Fibroblast of villous mesenchyme (primary cell): ENCODE data around the gene RIC8B. TPM values are rescaled to one million over a fixed set of nuclear protein-coding genes. Genes with fewer than 3 reads are reported as not detected.
A peak's percentile ranks its signal among the peaks of the same experiment; 100 is the strongest.

ENCODE experiments used
- DNase-seq: peaks from one replicate; pipeline ENCODE4 v3.0.0-alpha.2; 2010; ENCODE audit warnings: low read depth
- H3K4me3 ChIP-seq: 2 replicates; pipeline ENCODE4 v1.5.1; 2011; ENCODE audit warnings: low read depth, mild to moderate bottlenecking, low read length
- total RNA-seq: library from RNA; depleted of rRNA; stranded (reverse); fragments of >200 nt; gene quantifications from 2 replicates; pipeline ENCODE4 v1.2.3, GENCODE V29; 2012
- TF ChIP-seq, protein P1 (sequence below): IDR thresholded peaks from 2 replicates; pipeline ENCODE4 v1.5.1; 2012; ENCODE audit warnings: low read depth, mild to moderate bottlenecking, low read length; ENCODE audit not compliant: insufficient read depth

The RIC8B gene
- total RNA-seq, 1 donor: 15.1 TPM

DNA sequence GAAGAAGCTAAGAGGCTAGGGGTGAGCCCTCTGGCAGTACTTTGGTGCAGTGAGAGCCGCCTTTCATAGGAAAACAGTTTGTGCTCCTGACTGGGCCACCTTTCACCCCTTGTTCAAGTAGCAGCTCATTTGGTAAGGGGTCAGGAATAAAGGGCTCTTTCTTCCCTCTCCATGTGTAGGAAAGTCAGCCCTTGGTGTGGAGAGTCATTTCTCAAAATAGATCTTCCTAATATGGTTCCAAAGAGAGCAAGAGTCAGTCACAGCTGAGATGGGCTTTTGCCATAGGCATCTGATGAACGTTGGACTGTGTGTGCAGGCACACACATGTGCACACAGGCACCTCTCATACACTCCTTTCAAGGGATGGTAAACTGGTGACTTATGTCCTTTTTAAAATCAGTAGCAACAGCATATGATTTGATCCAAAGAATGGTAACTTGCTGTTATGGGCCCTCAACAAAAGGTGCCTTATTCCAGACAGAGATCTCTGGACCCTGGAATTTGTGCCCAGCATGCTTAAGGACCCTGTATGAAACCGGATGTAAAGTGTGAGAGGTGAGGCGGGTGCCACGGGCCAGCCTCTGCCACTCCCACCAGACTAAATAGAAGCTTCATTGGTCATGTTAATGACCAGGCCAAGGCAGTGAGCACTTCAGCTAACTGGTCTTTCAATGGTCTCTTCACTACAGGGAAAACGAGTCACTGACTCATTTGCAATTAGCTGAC is 16.7 kb upstream of the RIC8B start:
- TF ChIP-seq, protein P1, sequence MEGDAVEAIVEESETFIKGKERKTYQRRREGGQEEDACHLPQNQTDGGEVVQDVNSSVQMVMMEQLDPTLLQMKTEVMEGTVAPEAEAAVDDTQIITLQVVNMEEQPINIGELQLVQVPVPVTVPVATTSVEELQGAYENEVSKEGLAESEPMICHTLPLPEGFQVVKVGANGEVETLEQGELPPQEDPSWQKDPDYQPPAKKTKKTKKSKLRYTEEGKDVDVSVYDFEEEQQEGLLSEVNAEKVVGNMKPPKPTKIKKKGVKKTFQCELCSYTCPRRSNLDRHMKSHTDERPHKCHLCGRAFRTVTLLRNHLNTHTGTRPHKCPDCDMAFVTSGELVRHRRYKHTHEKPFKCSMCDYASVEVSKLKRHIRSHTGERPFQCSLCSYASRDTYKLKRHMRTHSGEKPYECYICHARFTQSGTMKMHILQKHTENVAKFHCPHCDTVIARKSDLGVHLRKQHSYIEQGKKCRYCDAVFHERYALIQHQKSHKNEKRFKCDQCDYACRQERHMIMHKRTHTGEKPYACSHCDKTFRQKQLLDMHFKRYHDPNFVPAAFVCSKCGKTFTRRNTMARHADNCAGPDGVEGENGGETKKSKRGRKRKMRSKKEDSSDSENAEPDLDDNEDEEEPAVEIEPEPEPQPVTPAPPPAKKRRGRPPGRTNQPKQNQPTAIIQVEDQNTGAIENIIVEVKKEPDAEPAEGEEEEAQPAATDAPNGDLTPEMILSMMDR: no peak
- no peak for DNase-seq
- H3K4me3 ChIP-seq: no peak overlapping the region

DNA sequence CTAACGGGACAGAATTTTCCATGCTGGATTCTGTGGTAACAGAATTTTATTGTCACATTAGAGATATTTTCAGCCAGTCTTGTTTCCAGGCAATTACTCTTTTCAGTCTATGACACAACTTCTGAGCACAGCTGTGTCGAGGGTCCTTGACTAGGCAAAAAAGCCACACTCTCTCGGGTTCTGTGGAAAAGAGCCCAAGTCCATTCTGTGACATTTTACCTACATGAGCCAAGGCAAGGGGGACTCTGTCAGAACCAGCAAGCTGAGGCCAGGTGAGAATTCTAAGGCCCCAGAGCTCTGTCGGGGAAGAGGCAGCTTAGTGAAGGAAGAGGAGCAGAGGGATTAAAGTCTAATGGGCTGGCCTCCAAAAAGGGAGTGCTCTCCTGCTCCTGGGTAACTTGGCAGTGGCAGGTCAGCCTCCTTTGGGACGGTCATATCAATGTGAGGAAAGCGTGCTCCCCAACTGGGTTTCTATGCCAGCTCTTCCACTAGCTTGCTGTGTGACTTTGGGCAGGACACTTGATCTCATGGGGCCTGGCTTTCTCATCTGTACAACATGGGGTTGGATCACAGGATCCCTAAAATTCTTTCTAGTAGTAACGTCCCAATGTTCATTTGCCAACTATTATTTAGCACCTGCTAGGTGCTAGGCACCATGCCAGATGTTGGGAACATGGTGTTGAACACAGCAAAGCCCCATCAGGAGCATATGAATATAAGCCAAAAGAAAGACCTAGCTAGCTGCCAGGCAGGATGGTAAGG is 16.0 kb upstream of the RIC8B start:
- TF ChIP-seq, protein P1: no peak
- no peak for DNase-seq

DNA sequence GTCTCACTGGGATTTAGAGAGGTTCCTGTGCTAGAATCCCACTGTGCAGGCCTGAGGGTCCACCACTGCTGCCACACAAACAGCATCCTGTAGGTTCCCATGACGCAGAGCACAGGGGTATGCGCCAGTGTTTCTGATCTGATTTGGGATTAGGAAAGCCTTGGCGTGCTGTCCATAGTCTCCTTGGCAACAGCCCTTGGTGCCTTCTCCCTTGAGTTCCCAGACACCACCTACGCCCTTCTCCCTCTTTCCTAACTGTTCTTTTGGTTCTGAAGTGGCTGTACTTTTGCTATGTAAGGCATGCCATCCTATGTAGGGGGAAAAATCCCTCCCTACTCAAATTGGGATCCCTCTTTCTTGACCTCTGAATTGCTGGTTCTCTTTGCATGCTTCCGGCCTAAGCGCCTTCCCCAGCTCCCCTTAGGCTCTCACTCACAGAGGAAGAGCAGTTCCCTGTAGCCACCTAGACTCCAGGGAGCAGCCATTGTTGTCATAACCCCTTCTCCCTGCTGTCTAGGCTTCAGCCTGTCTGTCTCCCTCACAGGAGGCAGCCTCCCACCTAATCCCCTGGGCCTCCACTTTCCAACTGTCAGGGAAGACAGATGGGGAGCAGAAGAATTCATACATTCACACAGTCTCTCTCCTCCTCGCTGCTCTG is 14.8 kb upstream of the RIC8B start:
- H3K4me3 ChIP-seq: no peak overlapping the region
- DNase-seq: no peak
- TF ChIP-seq, protein P1: no peak

More for the DNA sequence above, 16.0 kb upstream of the RIC8B start:
- H3K4me3 ChIP-seq: no peak overlapping the region

DNA sequence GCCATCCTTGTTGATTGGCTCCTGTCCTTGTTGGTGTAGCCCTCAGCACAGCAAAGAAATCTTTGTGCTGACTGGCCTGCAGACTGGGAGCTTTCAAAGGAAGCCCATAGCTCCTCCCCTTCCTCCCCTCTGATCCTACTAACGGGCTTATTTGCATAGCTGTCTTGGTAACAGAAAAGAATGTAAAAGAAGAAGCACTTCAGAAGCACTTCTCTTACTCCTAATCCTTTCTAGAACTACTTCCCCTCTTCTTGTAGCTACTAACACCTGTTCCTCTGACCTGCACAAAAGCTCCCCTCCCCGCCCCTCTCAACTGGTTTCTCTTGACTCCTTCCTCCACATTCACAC is 14.3 kb upstream of the RIC8B start:
- DNase-seq: no peak
- TF ChIP-seq, protein P1: no peak
- no peak overlapping the region for H3K4me3 ChIP-seq

DNA sequence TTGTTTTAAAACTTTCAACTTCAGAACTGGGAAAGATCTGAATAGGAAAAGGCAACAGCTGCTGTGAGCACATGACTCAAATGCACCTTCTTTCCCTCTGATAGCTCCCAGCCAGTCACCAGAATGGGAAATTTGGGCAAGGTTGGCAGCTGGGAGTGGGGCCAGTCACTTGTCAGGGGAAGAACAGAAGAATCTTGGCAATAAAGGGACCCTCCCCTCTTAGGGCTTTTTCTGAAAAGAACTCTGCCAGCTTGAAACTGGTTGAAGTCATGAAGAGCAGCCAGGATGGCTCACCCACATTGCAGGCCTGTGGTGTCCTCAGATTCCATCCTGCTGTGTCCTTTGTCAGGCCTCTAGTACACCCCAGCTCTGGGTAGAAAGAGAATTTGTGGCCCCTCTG is 10.3 kb upstream of the RIC8B start:
- DNase-seq: no peak
- TF ChIP-seq, protein P1: no peak
- H3K4me3 ChIP-seq: no peak overlapping the region

DNA sequence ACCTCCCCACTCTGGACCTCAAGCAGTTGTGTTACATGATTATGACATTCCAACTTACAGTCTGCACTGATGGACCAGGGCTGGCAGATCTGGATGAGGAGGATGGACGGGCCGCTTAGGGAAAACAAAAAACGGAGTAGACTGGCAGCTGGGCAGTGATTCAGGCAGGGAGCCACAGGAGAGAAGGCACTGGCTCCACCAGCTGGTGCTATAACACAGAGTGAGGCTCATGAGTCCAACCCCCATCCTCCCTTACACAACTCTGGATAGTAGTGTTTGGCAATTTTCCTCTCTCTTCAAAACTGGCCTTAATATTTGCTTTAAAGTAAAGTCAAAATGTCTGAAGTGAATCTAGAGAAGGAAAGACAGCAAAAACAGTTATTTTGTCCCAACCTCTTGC is 9.7 kb upstream of the RIC8B start:
- peak; percentile 55 for DNase-seq
- TF ChIP-seq, protein P1: peak; percentile 35
- no peak overlapping the region for H3K4me3 ChIP-seq
